ENCODE measurements around the gene FGFRL1.
A peak's percentile ranks its signal among the peaks of the same experiment; 100 is the strongest.

The FGFRL1 gene

DNA sequence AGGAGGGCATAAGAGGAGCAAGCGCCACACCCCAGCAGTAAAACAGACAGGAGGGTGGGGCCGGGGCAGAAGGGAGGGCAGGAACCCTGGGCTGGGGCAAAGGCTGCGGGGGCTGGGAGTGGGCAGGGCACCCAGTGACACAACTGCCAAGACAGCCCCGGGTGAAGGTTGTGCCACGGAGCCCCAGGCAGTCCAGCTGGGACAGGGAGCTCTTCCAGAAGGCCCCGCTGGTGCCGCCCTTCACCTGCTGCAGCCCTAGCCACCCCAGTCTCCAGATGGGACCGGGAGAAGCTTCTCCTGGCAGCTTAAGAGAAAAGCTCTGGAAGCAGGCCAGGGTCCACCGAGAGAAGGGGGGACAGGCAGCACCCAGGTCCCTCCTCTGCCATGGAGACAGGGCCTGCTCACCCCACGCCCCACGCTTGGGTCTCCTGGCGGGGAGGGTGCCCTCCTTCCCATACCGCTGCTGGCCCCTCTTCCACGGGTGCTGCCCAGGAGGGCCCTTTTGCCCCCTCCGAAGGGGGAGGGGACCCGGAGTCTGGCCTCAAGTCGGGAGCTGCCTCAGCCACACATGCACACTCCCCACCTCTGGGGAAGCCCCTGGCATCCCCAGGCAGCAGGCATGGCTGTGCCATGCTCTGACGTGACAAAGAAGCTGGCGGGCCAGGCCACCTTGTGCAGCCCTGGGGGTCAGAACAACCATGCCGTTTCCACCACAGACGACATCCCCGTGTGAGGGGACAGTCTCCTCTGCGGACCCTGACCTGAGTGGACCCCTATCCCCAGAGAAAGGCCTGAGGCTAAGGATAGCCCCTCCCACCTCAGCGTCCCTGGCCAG, 39.5 kb upstream of the FGFRL1 start:
- Histone ChIP-seq H3K4me3 (ENCODE audit: low read depth in 1 of 2, low read length in 2 of 2) (peak overlapping the region; percentile 78 to 88; a peak in 3 of 4 replicates), H3K4me1 (ENCODE audit: insufficient read depth, low read length) (peaks cover 19% of the 10 kb centered on the region), H3K9ac (ENCODE audit: low read depth, low read length) (peak overlapping the region; percentile 81), H3K27me3 (ENCODE audit: insufficient read depth, low read length, poor library complexity) (no peaks in the 10 kb centered on the region), H4K20me1 (ENCODE audit: insufficient read depth, low read length) (peaks cover 34% of the 10 kb centered on the region), H2AFZ (ENCODE audit: low read depth, low read length) (no peak overlapping the region), H3K36me3 (ENCODE audit: insufficient read depth, low read length) (peaks cover 5% of the 10 kb centered on the region; the same call in 1 of the 2 replicates), H3K4me2 (ENCODE audit: insufficient read depth, low read length) (peak overlapping the region; percentile 77), H3K9me3 (ENCODE audit: insufficient read depth, low read length, severe bottlenecking) (peaks cover 7% of the 10 kb centered on the region), H3K27ac (ENCODE audit: low read length) (peak overlapping the region; percentile 36; the same call in 1 of the 2 replicates), H3K79me2 (ENCODE audit: insufficient read depth, low read length) (peaks cover 22% of the 10 kb centered on the region)
- TF ChIP-seq EZH2 (IDR thresholded peaks at IDR 0.05; ENCODE audit: borderline replicate concordance, low read depth, low read length, severe bottlenecking) (no peak), CTCF (IDR thresholded peaks at IDR 0.05; ENCODE audit: borderline replicate concordance, extremely low read depth, low read length, poor library complexity, severe bottlenecking) (no peak)
- DNase-seq (no peak), ATAC-seq (ENCODE audit: insufficient read depth, low read depth) (no peak)

DNA sequence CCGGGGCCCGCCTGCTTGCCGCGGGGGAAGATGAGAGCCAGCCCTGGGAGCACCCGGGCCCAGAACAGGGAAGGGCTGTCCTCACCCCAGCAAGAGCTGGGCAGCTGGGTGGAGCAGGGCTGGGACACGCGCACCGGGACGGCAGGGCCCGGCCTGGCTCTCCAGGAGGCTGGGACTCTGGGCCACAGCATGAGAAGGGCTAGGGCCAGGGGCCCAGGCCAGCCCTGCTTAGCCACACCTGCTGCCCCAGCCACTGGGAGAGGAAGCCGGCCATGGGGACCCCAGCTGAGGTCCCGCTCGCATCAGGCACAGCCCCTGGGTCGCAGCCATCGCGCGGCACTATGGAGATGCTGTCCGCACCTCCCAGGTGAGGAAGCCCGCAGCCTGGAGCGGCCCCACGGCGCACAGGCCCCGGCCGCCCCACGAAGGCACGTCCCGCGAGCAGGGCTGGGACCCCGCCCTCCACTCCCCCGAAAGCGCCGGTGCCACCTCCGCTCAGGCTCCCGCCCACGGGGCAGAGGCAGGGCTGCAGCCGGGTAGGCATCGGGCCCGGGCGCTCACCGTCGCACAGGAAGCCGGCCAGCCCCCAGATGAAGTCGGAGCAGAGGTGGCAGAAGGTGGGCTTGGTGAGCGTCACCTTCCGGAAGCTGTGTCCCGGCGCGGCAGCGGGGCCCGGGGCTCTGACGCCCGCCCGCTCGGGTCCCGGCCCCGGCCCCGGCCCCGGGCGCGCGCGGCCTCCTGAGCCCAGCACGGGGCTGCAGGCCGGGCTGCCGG, 38.6 kb upstream of the FGFRL1 start:
- Histone ChIP-seq H3K27me3 (ENCODE audit: insufficient read depth, low read length, poor library complexity) (no peaks in the 10 kb centered on the region), H3K27ac (ENCODE audit: low read length) (peak overlapping the region; percentile 5), H4K20me1 (ENCODE audit: insufficient read depth, low read length) (peaks cover 34% of the 10 kb centered on the region), H3K36me3 (ENCODE audit: insufficient read depth, low read length) (0 out of 2 replicates have a peak, but pooled peaks cover 3% of the 10 kb centered on the region), H3K9ac (ENCODE audit: low read depth, low read length) (peak overlapping the region; percentile 81), H3K4me3 (ENCODE audit: low read depth in 1 of 2, low read length in 2 of 2) (peak overlapping the region; percentile 78 to 88), H3K9me3 (ENCODE audit: insufficient read depth, low read length, severe bottlenecking) (peaks cover 7% of the 10 kb centered on the region), H3K79me2 (ENCODE audit: insufficient read depth, low read length) (peaks cover 22% of the 10 kb centered on the region), H3K4me1 (ENCODE audit: insufficient read depth, low read length) (peaks cover 19% of the 10 kb centered on the region), H3K4me2 (ENCODE audit: insufficient read depth, low read length) (peak overlapping the region; percentile 77), H2AFZ (ENCODE audit: low read depth, low read length) (peak overlapping the region; percentile 76)
- TF ChIP-seq EZH2 (IDR thresholded peaks at IDR 0.05; ENCODE audit: borderline replicate concordance, low read depth, low read length, severe bottlenecking) (no peak), CTCF (IDR thresholded peaks at IDR 0.05; ENCODE audit: borderline replicate concordance, extremely low read depth, low read length, poor library complexity, severe bottlenecking) (no peak)
- DNase-seq, result peak; percentile 61
- ATAC-seq (ENCODE audit: insufficient read depth, low read depth), result peak; percentile 60

GRCh38 chr4:973431-974397, 37.7 kb upstream of the FGFRL1 start, which contains the start of gene DGKQ:
TSS of gene DGKQ (minus strand) at chr4:973569. CDS start at chr4:973482, 87 bp downstream.
- Histone ChIP-seq H3K9ac (ENCODE audit: low read depth, low read length) (peak within 1 kb of the TSS; percentile 81), H3K27ac (ENCODE audit: low read length) (peak within 1 kb of the TSS; percentile 5), H3K27me3 (ENCODE audit: insufficient read depth, low read length, poor library complexity) (no peaks in the 10 kb centered on the region)

More at GRCh38 chr4:973431-974397, 37.7 kb upstream of the FGFRL1 start, which contains the start of gene DGKQ:
- Histone ChIP-seq H3K4me3 (ENCODE audit: low read depth in 1 of 2, low read length in 2 of 2) (peak within 1 kb of the TSS; percentile 78 to 88), H3K4me1 (ENCODE audit: insufficient read depth, low read length) (peaks cover 19% of the 10 kb centered on the region), H3K4me2 (ENCODE audit: insufficient read depth, low read length) (peak within 1 kb of the TSS; percentile 77), H3K79me2 (ENCODE audit: insufficient read depth, low read length) (peaks cover 22% of the 10 kb centered on the region), H4K20me1 (ENCODE audit: insufficient read depth, low read length) (peaks cover 34% of the 10 kb centered on the region), H3K36me3 (ENCODE audit: insufficient read depth, low read length) (0 out of 2 replicates have a peak, but pooled peaks cover 3% of the 10 kb centered on the region), H2AFZ (ENCODE audit: low read depth, low read length) (peak within 1 kb of the TSS; percentile 76), H3K9me3 (ENCODE audit: insufficient read depth, low read length, severe bottlenecking) (peaks cover 7% of the 10 kb centered on the region)
- DNase-seq (peak; percentile 86), ATAC-seq (ENCODE audit: insufficient read depth, low read depth) (peak; percentile 86)
- TF ChIP-seq EZH2 (IDR thresholded peaks at IDR 0.05; ENCODE audit: borderline replicate concordance, low read depth, low read length, severe bottlenecking) (no peak), CTCF (IDR thresholded peaks at IDR 0.05; ENCODE audit: borderline replicate concordance, extremely low read depth, low read length, poor library complexity, severe bottlenecking) (no peak)

All from DND-41 (cell line).